GM20000 (cell line): ENCODE data around the gene UBR1.
"Not testable (repeated sequence)": the region's sequence is repeated elsewhere in the genome, so short reads cannot be mapped to it uniquely, and the experiment has no call there.

Experiments used
- DNase-seq: peaks from one replicate; pipeline ENCODE4 v3.0.0; 2012; ENCODE audit warnings: low spot score
- CTCF ChIP-seq: IDR thresholded peaks from 2 replicates; pipeline ENCODE4 v1.5.1; 2012; ENCODE audit warnings: mild to moderate bottlenecking, control low read depth; ENCODE audit errors: extremely low read depth, missing control alignments

Gene UBR1

GRCh38 chr15:42971830-42972229, 134.0 kb downstream of the UBR1 start:
- no peak for DNase-seq
- no peak for TF ChIP-seq CTCF

GRCh38 chr15:42964476-42964875, 141.4 kb downstream of the UBR1 start:
- TF ChIP-seq CTCF: no peak
- DNase-seq: no peak

GRCh38 chr15:42955518-42955917, 150.3 kb downstream of the UBR1 start:
- no peak for DNase-seq
- no peak for TF ChIP-seq CTCF

GRCh38 chr15:42954291-42954690, 151.5 kb downstream of the UBR1 start:
- no peak for DNase-seq
- no peak for TF ChIP-seq CTCF

- not testable (repeated sequence) for DNase-seq
Observed at GRCh38 chr15:42948898-42949297, 156.9 kb downstream of the UBR1 start.

- no peak for TF ChIP-seq CTCF
- DNase-seq: no peak
Observed at GRCh38 chr15:42940527-42940926, 165.3 kb downstream of the UBR1 start.

- no peak for DNase-seq
- TF ChIP-seq CTCF: no peak
Observed at GRCh38 chr15:42939841-42940240, 166.0 kb downstream of the UBR1 start.

GRCh38 chr15:42937143-42937542, 168.7 kb downstream of the UBR1 start:
- no peak for TF ChIP-seq CTCF
- DNase-seq: no peak
